Stimulated activated CD4-positive, alpha-beta T cell treated with anti-CD3 and anti-CD28 coated beads, TNF-alpha, amount 100 ng/mL, for 48 hours (primary cell): Measurements from ENCODE around the gene BSPRY.
"Not testable (repeated sequence)": the region's sequence is repeated elsewhere in the genome, so short reads cannot be mapped to it uniquely, and the experiment has no call there.

ENCODE experiments used
- DNase-seq, 3 donors: peaks; one replicate each; pipeline ENCODE4 v3.0.0-alpha.2; 2020; ENCODE audit warnings: low read depth in 3 of 3

BSPRY gene

DNA sequence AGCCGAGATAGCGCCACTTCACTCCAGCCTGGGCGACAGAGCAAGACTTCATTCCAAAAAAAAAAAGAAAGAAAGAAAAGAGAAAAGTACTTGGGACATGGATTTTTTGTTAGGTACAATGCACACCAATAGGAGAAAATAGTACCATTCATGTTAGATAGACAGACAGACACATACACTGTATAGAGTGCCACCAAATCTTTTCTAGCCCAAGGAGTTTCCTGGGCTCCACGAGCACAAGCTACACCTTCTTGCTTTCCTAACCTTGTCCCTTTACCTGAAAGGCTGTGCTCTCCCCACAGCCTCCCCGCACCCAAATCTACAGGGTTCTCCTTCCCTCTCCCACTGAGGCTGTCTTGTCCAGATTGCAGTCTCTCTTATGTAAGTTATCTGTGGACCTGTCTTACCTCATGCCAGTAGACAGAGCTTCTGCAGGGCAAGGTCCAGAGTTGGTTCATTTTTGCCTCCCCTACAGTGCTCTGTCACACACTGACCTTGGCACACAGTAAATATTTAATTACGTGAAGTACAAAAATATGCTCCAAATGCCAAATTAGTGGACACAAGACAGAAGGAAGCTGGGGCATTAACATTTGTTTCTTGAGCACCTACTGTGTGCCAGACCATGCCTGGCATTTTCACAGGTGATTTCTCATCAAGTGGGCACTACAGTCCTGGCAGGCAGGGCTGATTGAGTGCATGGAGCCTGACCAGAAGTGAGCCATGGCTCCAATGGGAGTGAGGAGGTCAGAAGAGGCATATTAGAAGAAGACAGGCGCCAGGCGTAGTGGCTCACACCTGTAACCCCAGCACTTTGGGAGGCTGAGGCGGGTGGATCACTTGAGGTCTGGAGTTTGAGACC lies 45.9 kb downstream of the BSPRY start:
- no peak for DNase-seq

DNA sequence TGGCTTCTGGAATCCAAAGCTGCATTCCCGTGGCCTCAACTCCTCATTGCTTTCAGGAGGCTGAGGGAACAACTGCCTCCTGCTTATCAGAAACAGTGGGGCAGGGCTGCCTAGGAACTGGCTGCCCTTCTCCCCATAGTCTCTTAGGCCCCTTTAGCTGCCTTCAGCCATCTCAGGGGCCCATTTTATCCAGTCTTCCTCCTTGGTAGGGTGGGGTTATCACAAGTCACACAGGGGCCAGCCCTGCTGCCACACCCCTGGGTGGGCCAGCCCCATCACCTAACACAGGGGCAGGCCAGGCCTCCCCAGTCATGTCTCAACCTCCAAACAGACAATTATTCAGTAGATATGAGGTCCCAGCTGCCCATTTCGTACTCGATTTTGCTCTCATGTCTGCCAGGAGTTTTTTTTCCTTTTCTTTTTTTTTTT lies 47.9 kb downstream of the BSPRY start:
- no peak for DNase-seq

DNA sequence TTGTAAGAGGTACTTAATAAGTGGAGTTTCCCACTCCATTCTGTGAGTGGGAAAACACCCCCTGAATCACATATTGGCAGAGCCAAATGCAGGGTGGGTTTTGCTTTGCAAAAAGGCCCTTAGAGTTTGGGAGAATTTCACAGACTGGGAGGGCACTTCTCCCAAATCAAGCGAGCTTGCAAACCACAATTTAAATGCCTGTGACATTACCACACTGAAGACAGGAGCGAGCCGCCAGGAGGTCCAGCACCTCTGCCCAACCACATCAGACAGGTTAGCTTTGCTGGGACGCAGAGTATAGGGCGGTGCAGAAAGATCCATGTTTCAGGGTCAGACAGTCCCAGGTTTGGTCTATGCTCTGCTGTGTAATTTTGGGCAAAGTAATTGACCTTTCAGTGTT lies 49.5 kb downstream of the BSPRY start:
- DNase-seq, result no peak

DNA sequence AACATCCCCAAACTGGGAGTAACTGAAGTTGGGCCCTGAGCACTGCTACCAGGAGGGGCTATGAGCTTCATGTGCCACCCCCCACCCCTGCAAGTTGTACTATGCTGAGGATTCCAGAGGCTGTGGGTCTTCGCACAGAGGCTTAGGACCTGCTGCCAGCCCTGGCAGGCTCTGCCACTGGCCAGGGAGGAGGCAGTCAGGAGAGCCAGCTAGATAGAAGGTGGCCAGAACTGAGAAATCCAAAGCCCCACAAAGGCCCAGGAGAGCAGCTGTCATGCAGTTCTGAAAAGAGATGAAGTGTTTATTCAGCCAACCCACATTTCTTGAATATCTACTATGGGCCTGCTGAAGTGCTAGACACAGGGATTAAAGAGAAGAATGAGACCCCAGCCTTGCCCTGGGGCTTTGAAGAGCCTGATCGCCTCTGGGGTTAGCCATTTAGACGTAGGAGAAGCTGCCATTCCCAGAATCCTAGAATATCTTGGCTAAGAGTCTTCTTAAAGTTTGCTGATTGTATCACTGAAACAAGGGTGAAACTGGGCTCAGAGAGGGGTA lies 50.4 kb downstream of the BSPRY start:
- no peak for DNase-seq

DNA sequence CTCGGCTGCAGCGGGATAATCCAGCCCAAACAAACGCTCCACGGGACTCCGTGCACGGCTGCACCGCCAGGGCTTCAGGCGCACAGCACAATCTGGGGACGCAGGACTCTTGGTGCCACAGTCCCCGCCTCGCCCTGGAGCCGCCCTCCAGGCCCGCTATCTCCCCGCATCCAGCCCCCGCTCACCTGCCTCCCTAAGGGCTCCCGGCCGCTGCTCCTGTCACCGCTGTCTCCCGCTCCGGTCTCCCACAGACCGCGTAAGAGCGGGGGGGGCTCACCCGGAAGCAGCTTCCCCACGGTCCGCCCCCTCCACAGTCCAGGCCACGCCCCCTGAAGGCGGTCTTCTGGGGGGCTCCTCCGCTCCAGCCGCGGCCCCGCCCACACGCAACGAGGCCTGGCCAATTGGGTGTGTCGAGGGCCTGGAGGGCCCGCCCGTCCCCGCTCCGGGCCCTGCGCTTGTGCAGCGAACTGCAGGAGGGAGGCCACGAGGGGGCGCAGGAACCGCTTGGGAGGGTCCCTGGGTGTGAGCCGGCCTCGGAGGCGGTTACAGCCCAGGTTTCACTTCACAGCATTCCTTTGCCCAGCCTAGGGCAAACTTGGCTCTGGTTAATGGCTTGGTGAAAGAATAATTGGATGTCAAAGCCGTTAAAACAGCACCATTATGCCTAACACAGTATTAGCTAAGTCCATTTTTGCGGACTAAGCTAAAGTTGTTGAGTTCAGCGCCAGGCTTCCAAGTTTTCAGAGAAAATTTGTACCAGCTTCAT lies 51.9 kb downstream of the BSPRY start, which contains the start of gene ALAD:
TSS of gene ALAD (minus strand) at position 258 of the 766 bp plus-strand sequence. CDS start 7,725 bp downstream, outside the sequence.
- peak; percentile 97 to 99 (median 98) for DNase-seq

DNA sequence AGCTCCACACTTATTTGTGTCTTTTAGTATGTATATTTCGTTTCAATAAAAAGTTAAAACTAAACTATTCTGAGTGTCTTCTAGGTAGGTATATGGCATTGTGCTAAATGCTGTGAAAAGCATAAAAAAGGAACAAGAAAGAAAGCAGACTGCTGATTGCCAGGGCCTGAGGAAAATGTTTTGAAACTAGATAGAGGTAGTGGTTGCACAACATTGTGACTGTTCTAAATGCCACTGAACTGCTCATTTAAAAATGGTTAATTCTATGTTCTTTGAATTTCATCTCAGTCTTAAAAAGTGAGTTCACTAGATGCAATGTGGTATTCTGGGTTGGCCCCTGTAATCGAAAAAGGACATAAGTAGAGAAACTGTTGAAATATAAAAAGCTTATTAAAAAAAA lies 54.3 kb downstream of the BSPRY start:
- DNase-seq, result no peak

DNA sequence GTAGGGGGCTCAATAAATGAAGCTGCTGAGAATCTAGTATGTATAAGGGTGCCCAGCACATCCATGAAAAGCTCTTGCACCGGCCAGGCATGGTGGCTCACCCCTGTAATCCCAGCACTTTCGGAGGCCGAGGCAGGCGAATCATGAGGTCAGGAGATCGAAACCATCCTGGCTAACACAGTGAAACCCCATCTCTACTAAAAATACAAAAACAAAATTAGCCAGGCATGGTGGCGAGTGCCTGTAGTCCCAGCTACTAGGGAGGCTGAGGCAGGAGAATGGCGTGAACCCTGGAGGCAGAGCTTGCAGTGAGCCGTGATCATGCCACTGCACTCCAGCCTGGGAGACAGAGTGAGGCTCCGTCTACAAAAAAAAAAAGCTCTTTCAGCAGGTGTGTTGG lies 57.0 kb downstream of the BSPRY start:
- DNase-seq, result not testable (repeated sequence)

DNA sequence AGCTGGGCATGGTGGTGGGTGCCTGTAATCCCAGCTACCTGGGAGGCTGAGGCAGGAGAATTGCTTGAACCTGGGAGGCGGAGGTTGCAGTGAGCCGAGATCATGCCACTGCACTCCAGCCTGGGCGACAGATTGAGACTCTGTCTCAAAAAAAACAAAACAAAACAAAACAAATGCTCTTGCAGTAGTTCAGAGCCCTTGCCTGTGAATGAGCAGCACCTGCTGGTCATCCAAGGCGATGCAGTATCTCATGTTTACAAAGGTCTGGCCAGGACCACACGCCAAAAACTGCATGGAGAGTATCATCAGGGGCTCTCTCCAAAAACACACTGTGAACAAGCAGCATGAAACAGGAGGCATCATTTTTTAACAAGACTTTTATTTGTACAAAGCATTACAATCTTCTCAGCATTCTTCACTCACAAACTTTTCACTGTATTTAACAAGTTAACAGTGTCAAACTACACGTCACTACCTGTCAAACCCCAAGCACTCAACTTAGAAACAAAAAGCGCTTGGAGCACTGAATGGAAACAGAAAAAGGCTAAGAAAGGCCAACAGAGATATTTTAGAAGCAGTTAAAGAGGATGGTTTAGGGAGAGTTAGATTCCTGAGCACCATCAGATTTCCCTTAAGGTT lies 57.7 kb downstream of the BSPRY start:
- DNase-seq, result peak; percentile 23 to 38 (median 28)

DNA sequence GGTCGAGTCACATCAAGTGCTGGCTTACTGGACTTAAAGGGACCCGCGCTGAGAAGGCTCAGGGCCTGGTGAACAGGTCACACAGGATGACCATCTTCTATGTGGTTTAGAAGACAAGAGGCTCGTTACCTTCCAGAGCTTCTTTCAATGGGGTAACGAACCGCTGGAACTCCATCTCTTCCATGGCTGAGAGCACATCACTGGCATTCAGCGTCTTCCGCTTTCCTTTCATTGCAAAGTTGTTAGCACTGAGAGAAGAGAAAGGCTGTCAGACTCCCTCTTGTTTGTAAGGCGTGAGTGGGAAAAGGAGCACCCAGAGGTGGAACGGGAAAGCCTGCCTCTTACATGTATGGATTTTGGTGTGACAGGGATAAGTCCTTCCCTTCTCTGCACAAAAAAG lies 60.1 kb downstream of the BSPRY start:
- no peak for DNase-seq

DNA sequence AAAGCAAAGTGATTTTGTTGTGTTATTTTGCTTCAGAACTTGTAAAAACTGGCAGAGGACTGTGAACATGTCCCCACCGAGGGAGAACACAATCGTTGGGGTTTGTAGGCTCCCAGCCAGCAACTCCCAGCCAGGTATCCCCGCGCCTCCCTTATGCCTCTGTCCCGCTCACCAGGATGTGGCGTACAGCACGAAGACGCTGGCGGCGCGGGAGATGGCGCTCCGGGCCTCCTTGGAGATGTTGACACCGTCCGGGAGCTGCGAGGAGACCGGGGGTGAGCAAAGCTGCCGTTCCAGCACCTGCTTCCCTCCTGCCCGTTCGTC lies 60.5 kb downstream of the BSPRY start:
- DNase-seq, result peak in 1 of 3 donors; percentile 18

DNA sequence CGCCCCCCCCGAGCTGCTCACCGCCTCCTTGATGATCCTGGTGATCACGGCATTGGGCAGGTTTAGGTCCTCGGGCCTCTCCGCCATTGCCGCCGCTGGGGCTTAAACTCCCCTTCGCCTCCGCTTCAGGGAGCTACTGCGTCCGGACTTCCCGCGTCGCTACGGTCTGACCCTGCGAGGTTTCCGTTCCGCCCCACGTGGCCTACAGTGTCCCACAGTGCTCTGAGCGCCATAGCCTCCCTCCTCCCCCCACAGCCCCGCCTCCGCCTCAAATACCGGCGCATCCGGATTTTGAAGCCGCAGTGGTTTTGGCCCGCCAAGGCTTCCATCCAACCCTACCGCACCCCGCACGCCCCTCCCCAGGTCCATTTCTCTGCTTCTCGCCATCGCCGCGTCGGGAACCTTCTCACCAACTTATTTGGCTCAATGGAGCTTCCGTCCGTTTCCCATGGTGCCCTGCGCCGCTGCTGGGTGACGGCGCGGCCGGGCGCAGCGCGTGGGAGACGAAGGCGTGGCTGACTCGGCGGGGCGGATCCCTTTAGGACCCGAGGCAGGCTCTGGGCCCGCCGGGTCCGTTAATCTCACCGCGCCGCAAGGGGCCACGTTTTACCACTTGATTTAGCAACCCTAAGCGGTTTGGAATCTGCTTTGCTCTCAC lies 61.0 kb downstream of the BSPRY start, which contains the start of the genes C9orf43 and POLE3:
TSS of gene C9orf43 (plus strand) at position 541 of the 658 bp plus-strand sequence. CDS start 2,747 bp downstream, outside the sequence.
TSS of gene POLE3 (minus strand) at position 469 of the 658 bp plus-strand sequence. CDS start at position 87, 382 bp downstream.
- DNase-seq, result peak; percentile 88 to 93 (median 93)

DNA sequence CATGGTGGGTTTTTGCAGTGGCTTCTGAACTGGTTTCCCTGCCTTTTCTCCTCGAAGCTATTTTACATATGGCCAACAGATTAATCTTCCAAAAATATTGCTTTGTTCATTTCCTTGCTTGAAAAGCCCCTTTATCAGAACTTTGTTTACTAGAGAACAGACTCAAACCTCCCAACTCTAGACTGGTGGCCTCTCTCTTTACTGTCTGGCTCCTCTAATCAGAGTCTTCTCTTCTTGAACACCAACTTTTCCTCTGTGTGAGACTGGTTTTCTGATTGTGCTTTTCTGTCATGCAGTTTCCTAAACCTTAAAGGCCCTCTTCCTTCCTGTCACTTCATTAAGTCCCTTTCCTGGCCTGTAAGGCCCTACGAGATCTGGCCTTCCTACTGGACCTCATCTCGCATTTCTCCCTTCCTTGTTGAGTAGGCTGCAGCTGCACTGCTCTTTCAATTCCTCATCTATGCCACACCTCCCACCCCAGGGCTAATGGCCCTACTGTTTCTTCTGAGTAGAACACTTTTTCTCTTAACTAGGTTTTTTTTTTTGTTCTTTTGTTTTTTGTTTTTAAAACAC lies 66.9 kb downstream of the BSPRY start:
- DNase-seq, result no peak

DNA sequence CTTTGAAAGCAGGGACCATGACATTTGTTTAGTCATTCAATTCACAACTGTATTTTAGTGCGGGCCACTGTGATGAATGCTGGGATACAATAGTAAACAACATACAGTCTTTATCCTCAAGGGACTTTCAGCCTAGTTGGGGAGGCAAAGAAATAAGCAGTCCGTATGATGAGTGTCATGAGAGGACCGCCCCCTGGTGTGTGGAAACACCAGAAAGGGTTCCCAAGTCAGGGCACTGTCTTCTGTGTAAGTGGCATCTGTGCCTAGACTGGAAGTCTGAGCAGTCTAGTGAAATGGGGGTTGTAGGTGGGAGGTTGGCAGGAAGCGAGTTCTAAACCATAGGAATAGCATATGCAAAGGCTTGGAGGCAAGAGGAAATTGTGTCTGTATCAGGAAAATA lies 68.0 kb downstream of the BSPRY start:
- no peak for DNase-seq
